Upper lobe of left lung (tissue), 4 donors: Measurements from ENCODE around the gene MCTP2.

Experiments used
- CTCF ChIP-seq, 6 experiments: fragments of 450-650 bp in 4 of 6; fragments of 200-600 bp in 2 of 6; sonication (generic) in 2 of 6; IDR thresholded peaks; one replicate each; pipeline ENCODE4 v1.5.1; 2016 to 2019; ENCODE audit warnings: antibody characterized with exemption in 6 of 6
- POLR2AphosphoS5 ChIP-seq, 2 donors: sonication (generic); formaldehyde crosslinking; IDR thresholded peaks; one replicate each; pipeline ENCODE4 v1.5.1; 2017; ENCODE audit warnings: antibody characterized with exemption in 2 of 2

GRCh38 chr15:94225616-94226015 lies 5.7 kb upstream of the MCTP2 start:
- TF ChIP-seq CTCF (IDR thresholded peaks at IDR 0.05): no peak
- no peak for TF ChIP-seq POLR2AphosphoS5 (IDR thresholded peaks at IDR 0.05)
